SHP77 treated with DMSO at 0.1 percent for 48 hours (cell line): ENCODE measurements around the gene CHST11.

ENCODE experiments used
- DNase-seq: peaks from one replicate; lab custom pipeline; 2025; lab: John Stamatoyannopoulos, UW

CHST11 gene

DNA sequence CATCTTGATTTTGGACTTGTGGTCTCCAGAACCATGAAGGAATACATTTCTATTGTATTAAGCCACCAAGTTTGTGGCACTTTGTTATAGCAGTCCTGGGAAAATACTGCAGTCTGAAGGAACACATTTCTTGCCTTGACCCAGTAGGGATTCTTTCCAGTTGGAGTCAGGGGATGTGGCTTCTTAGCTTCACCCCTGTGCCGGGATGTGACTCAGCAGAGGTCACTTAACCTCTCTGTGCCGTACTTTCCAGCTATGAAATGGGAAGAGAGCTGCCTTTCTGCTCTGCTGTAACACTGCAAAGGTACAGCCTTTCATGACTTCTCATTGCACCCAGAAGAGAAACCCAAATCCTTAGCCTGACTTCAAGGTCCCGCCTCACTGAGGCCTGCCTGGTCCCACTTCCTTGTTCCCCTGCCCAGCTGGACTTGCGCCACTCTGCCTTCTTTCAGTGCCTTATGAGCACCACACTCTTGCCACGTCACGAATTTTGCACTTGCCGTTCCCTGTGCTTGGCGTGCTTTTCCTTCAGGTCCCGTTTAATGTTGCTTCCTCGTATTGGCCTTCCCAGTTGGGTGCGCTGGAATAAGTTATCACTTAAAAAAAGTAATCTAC, 24.2 kb downstream of the CHST11 start:
- DNase-seq = no peak

- no peak for DNase-seq
Measured at GRCh38 chr12:104482113-104482512, 25.4 kb downstream of the CHST11 start.

DNA sequence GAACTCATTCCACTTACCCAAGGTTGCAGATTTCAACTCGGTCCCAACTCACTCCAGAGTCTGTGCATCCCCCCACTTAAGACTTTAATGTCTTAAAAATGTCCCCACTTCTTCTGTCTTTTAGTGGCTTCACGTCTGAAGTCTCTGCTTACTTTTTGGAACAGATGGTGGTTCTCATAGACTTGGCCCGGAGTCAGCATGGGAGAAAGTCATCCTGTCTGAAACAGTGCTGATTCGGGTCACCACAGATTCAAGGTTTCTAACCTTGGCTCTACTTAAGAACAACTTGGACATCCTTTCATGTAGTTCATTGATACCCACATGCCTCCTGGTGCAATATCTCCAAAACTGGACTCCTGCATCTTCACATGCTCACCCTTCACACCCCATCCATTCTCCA, 26.0 kb downstream of the CHST11 start:
- no peak for DNase-seq

DNA sequence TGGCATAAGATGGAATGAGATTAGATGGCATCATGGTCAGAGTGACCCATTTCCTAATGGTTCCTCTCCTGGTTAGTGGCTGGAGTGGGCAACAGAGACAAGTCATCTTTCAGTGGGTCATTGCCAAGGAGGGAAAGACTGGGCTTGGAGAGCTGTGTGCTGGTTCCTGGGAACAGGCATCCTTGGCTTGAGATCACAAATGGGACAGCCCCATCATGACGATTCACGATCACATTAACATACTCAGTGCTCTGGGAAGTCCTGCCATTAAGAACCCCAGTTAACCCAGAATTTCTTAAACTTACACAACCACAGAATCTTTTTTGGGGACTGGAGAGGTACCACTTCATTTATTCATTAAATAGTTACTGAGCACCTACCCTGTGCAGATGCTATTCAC, 27.3 kb downstream of the CHST11 start:
- no peak for DNase-seq

- DNase-seq = no peak
Measured at GRCh38 chr12:104485651-104486362, 29.1 kb downstream of the CHST11 start.

- no peak for DNase-seq
Measured at GRCh38 chr12:104486363-104486750, 29.6 kb downstream of the CHST11 start.

GRCh38 chr12:104486943-104487819, 30.4 kb downstream of the CHST11 start:
- no peak for DNase-seq

DNA sequence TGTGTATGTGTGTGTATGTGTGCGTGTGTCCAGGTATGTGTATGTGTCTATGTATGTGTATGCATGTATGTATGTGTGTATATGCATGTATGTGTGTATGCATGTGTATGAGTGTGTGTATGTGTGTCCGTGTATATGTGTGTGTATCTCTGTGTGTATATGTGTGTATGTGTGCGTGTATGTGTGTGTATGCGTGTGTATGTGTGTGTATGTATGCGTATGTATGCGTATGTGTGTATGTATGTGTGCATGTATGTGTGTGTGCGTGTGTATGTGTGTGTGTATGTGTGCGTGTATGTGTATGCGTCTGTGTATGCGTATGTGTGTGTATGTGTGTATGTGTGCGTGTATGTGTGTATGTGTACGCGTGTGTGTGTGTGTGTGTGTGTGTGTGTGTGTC, 31.6 kb downstream of the CHST11 start:
- no peak for DNase-seq

- DNase-seq = no peak
Measured at GRCh38 chr12:104490186-104490585, 33.4 kb downstream of the CHST11 start.

DNA sequence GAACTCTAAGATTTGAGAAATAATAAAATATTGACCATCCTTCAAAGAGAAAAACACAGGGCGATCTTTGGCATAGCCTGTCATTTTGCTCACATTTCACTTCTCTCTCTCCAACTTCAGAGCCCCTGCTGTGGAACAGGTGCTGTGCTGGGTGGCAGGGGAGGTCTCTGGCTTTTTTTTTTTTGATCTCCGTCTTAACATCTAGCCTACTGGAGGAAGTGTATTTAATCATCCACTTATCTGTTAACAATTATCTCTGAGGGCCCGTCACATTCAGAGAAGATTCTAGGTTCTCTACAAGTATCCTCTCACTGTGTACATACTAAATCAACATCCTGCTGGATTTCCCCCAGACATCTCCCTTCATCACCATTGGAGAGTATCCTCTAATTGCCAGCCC, 34.1 kb downstream of the CHST11 start:
- DNase-seq = no peak

DNA sequence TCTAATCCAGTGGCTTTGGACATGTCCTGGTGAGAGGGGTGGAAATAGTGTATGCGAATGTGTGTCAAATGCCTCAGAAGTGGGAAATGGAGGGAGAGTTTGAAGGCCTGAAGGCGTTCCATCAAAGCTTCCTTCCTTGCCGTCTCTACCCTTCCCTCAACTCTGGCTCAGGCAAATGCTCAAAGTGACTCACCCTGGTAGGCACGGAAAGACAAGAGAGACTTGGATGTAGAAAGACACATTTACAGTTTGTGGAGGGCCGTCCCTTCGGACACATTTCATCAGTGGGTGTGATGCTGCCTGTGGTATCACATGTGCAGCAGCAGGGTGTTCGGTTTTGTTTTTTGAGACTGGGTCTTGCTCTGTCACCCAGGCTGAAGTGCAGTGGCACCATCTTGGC, 36.7 kb downstream of the CHST11 start:
- DNase-seq = no peak

GRCh38 chr12:104494137-104494792, 37.5 kb downstream of the CHST11 start:
- no peak for DNase-seq

GRCh38 chr12:104494793-104495158, 38.0 kb downstream of the CHST11 start:
- no peak for DNase-seq

- DNase-seq = no peak
Measured at GRCh38 chr12:104495786-104496185, 39.0 kb downstream of the CHST11 start.

DNA sequence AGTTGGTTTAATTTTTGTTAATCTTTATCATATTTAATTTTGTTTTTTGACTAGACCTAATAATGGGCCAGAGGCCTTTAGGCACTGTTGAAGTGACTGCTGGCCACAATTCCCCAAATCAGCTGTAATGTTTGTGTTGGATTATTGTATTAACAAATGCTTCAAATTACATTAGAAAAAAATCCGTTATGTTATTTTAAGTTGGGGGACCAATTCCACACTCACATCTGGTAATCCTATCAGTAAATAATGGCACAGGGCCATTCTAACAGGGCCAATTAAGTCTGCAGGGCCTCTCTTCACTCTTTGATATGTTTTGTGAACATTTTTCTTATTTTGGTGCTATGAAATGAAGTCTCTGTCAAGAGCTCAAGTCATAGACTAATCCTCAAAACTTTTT, 39.6 kb downstream of the CHST11 start:
- no peak for DNase-seq

DNA sequence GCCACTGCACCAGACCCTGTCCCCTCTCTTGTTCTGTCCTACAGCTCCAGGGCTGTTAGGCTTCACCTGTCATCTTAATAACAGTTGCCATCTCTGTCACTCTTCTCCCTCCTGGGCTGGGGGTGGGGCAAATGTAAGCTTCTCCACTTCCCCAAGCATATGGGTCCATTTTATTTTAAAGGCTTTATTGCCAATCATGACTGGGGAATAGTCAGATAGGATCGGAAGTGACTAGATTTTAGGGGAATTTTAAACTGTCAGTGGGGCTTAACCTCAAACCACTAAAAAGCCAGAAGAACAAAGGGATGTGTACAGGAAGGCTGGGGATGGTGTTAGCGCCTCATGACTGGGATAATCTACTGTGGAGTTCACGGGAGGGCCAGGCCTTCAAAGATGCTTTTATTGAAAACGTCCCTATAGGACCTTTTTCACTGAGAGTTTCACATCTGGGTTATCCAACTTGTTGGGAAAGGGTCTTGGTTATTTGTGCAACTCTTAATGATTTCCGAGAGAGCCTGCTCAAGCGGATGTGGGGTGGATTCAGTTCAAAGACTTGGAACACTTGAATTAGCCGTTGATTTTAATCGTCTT, 41.6 kb downstream of the CHST11 start:
- DNase-seq = no peak

DNA sequence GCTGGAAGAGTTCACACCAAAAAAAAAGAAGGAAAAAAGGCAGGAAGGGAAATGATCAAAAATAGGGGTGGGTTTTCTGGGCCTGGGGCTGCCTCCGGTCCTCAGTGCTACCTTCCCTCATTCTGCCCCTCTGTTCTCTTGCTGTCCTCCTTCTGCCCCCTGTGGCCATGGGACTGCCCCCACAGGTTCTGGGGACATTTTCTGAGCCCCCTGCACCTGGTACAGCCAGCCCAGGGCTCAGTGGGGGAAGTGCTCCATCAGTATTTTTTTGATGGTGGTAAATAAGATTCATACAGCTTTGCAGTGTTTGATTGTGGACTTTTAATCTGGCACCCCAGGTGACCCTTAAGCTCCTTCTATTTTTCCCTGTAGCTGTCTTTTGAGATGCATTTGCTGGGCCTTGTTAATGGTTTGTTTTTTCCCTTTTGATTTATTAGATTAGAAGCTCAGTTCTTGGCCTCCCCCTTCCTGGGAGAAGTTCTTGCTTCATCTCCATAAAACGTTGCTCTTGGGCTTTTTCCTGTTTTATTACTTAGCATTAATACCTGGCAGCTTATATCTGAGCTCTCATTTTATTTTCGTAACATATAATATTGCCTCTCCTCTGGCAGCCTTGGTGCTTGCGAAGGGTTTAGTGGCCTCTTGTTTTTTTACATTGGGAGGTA, 43.1 kb downstream of the CHST11 start:
- no peak for DNase-seq

DNA sequence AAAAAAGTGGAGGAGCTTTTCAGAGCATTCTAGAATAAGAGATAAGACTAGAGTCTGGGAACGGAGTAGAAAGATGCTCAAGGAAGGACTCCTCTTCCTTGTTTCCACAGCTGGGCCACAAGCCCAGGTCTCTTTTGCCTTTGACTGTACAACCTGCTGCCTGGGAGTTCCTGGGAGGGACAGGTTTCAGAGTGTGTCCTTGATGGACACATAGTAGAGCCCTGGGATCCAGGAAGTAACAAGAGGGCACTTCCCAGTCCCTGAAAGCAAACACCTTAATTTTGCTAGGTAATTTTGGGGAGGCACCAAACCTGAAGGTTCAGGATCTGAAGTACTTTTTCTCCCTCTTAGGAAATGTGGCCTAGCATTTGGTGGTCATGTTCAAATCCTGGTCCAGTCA, 44.4 kb downstream of the CHST11 start:
- no peak for DNase-seq

GRCh38 chr12:104501660-104502059, 44.9 kb downstream of the CHST11 start:
- DNase-seq = no peak

GRCh38 chr12:104502217-104502616, 45.5 kb downstream of the CHST11 start:
- no peak for DNase-seq

- no peak for DNase-seq
Measured at GRCh38 chr12:104502638-104503037, 45.9 kb downstream of the CHST11 start.

DNA sequence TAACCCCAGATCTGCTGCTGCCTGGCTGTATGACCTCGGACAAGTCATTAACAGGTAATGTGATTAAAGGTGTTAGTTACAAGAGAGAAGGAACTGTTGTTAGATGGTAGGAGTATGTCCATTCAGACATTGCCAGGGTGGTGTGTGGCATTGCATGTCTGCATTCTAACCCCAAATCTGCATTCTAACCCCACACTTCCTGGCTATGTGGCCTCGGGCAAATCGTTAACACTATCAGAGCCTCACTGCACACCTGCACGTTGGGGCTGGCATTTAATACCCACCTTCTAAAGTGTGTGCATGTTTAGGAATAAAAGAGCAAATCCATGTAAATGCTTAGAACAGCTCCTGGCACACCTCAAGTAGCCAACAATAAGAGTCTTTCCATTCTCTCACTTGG, 46.4 kb downstream of the CHST11 start:
- DNase-seq = no peak
